HG03196 (cell line): ENCODE results near the gene YKT6.
A peak's percentile ranks its signal among the peaks of the same experiment; 100 is the strongest.

Source experiments
- ATAC-seq: cut with Tn5 transposase; IDR thresholded peaks from one replicate; pipeline ENCODE4 v1.9.1; 2021; ENCODE audit not compliant: unreplicated experiment

The YKT6 gene

DNA sequence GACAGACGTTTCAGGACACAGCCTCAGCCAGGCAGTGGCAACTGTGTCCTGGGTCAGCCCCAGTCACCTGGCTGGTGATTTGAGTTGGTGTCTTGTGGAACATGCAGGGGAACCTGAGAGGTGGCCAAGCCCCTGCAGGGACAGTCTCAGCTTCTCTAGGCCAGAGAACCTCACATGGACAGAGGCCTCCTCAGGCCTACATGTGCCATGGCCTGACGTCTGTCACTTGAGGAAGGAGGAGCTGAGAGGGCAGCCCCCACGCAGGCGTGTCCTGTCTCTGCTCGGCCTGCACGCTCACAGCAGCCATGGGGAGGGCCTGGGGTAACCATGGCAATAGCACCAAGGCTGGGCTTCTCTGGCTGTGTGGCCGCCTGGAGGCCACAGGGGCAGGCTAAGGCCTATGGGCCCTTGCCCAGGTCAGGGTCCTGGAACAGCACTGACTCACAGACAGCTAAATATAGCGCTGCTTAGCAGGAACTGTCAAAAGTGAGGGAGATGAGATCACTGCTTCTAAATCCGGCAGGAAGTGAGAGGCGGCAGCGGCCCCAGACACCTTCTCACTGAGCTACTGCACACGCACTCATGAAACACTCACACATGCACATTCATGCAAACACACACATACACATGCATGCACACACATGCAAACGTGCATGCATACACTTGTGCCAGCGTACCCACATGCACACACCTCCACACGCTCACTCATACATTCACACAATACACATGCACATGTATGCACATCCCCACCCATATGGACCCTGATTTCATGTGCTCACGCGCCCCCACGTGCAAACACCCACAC is 57.0 kb downstream of the YKT6 start:
- ATAC-seq, result peak; percentile 81

GRCh38 chr7:44258423-44258760 is 57.6 kb downstream of the YKT6 start:
- no peak for ATAC-seq

DNA sequence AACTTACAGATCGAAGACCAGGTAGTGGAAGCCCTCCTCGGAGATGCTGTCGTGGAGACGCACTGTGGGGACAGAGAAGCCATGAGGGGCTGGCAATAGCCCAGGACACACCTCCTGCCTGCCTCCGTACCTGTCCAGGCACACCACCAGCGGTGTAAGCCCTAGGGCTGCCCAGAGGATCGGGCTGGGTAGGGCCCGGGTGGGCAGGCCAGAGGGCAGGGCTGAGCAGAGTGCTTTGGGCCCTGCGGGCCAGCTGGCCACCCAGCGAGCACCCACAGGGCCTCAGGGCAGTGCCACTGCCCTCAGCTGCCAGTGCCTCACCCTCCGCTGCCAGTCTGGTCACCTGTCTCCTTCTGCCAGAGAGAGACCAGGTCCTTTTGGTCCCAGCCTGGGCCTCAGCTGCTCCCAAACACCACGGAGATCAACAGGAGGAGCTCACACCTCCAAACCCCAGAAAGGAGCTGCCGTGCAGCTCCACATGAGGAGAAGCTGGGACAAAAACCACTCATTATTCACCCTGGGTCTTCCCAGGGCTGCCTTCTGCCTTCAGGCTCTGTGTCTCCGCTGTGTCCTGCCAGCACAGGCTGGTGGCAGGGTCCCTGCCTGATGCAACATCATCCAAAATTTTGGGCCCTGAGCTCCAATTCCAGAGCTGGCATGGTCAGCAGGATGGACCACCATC is 58.2 kb downstream of the YKT6 start:
- no peak for ATAC-seq

- ATAC-seq, result no peak
These were observed 59.0 kb downstream of the YKT6 start for GRCh38 chr7:44259547-44260457.

GRCh38 chr7:44261240-44261639 is 60.5 kb downstream of the YKT6 start:
- ATAC-seq, result no peak

- no peak for ATAC-seq
These were observed 61.3 kb downstream of the YKT6 start for GRCh38 chr7:44262031-44262430.

DNA sequence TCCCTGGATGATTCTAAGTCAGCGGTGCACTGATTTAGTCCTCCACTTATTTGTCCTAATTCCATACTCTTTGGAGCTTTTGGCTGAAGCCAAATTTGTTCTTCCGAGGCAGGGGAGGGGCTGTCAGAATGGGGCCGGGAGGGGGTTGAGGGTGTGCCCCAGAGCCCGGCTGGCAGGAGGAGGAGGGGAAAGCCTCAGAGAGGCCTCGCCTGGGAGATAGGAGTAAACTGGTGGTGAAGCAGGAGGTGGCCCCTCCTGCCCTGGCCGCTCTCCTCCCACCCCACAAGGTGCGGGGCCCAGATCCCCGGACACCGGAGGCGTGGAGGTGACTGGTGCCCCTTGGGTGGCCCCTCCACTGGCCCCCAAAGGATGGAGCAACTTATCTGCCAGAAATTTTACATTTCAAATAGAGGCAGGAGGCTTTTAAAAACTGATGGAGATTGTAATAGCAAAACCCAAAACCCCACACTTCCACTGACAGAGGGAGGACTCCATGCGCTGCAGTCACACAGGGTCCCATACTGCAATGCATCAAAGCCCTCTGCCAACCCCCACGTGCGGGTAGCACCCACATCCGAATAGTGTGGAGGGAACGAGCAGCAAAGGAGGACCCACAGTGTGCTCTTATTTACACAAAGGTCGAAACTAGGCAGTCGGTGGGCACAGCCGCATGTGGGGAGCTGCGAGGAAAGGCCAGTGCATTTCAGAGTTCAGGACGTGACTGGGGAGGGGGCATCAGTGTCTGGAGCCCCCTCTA is 62.7 kb downstream of the YKT6 start:
- no peak for ATAC-seq
